RWPE2 (cell line): Measurements from ENCODE around the gene ESRRA.
A peak's percentile ranks its signal among the peaks of the same experiment; 100 is the strongest.

ENCODE experiments used
- ATAC-seq: fragments of 200-7000 bp; cut with Tn5 transposase; 3 replicates; pipeline ENCODE4 v1.9.1; 2021; ENCODE audit warnings: low read depth
- DNase-seq: peaks from one replicate; pipeline ENCODE4 v3.0.0-alpha.2; 2020; ENCODE audit warnings: low spot score
- H3K27ac ChIP-seq: fragments of 450-650 bp; 2 replicates; pipeline ENCODE4 v1.5.1; 2017; ENCODE audit warnings: mild to moderate bottlenecking; ENCODE audit not compliant: poor library complexity, severe bottlenecking
- H3K27me3 ChIP-seq: fragments of 250-450 bp; sonication (Bioruptor Pico); 2 replicates; pipeline ENCODE4 v1.5.1; 2021; ENCODE audit warnings: mild to moderate bottlenecking, moderate library complexity; ENCODE audit not compliant: insufficient read depth, poor library complexity, severe bottlenecking
- H3K36me3 ChIP-seq: fragments of 250-450 bp; sonication (Bioruptor Pico); 2 replicates; pipeline ENCODE4 v1.5.1; 2020; ENCODE audit warnings: low read depth, mild to moderate bottlenecking, moderate library complexity
- H3K4me1 ChIP-seq: fragments of 250-450 bp; sonication (Bioruptor Pico); 2 replicates; pipeline ENCODE4 v1.5.1; 2021; ENCODE audit warnings: mild to moderate bottlenecking, moderate library complexity; ENCODE audit not compliant: insufficient read depth, poor library complexity, severe bottlenecking
- H3K4me3 ChIP-seq: fragments of 250-450 bp; sonication (Bioruptor Pico); 2 replicates; pipeline ENCODE4 v1.5.1; 2021; ENCODE audit warnings: mild to moderate bottlenecking, moderate library complexity; ENCODE audit not compliant: severe bottlenecking
- H3K9me3 ChIP-seq: fragments of 250-450 bp; sonication (Bioruptor Pico); 2 replicates; pipeline ENCODE4 v1.5.1; 2021; ENCODE audit warnings: mild to moderate bottlenecking, moderate library complexity; ENCODE audit not compliant: severe bottlenecking
- CTCF ChIP-seq: fragments of 450-650 bp; IDR thresholded peaks from one replicate; pipeline ENCODE4 v1.5.1; 2017; ENCODE audit warnings: mild to moderate bottlenecking, moderate library complexity; ENCODE audit not compliant: poor library complexity, severe bottlenecking

Gene ESRRA

GRCh38 chr11:64285885-64286800, 19.2 kb upstream of the ESRRA start:
- ATAC-seq (peak; percentile 11; the same call in 1 of the 3 replicates), DNase-seq (no peak)
- peak; percentile 4 for TF ChIP-seq CTCF
- Histone ChIP-seq H3K27ac (peak overlapping the region; percentile 88), H3K4me1 (no peaks in the 10 kb centered on the region), H3K4me3 (peak overlapping the region; percentile 65), H3K27me3 (peaks cover 5% of the 10 kb centered on the region), H3K9me3 (no peaks in the 10 kb centered on the region), H3K36me3 (peaks cover 20% of the 10 kb centered on the region)

DNA sequence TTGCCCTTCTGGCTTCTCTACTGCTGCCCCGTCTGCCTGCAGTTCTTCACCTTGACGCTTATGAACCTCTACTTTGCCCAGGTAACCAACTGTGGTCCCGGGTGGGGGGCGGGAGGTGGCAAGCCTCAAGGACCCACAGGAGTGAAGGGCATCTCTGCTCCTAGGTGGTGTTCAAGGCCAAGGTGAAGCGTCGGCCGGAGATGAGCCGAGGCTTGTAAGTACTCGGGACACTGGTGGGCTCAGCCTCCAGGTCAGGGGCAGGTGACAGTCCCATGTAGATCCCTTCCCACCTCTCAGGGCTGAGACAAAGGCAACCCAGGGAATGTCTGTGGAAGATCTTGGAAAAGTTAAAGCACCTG, 18.5 kb upstream of the ESRRA start:
- Histone ChIP-seq H3K27me3 (peaks cover 9% of the 10 kb centered on the region), H3K27ac (no peak overlapping the region), H3K4me1 (no peaks in the 10 kb centered on the region), H3K36me3 (peaks cover 14% of the 10 kb centered on the region), H3K4me3 (no peak overlapping the region), H3K9me3 (no peaks in the 10 kb centered on the region)
- DNase-seq (no peak), ATAC-seq (no peak)
- TF ChIP-seq CTCF = no peak

DNA sequence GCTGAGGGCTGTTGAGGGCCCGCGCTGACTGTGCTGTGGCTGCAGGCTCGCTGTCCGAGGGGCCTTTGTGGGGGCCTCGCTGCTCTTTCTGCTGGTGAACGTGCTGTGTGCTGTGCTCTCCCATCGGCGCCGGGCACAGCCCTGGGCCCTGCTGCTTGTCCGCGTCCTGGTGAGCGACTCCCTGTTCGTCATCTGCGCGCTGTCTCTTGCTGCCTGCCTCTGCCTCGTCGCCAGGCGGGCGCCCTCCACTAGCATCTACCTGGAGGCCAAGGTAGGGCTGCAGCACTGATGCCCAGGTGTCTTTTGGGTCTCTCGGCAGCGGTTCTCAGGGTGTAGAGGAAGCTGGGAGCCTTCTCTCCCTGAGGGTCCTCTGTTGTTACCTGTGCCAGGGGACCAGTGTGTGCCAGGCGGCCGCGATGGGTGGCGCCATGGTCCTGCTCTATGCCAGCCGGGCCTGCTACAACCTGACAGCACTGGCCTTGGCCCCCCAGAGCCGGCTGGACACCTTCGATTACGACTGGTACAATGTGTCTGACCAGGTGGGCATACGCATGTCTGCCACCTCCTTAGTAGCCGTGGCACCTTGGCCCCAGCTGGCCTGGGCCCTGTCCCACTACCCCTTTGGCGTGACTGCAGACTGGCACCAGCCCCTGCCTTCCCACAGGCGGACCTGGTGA, 17.5 kb upstream of the ESRRA start:
- ATAC-seq (no peak), DNase-seq (peak; percentile 62)
- no peaks in the 10 kb centered on the region for H3K4me1 ChIP-seq
- no peak overlapping the region for H3K27ac ChIP-seq
- H3K27me3 ChIP-seq = peaks cover 19% of the 10 kb centered on the region
- H3K36me3 ChIP-seq = peaks cover 6% of the 10 kb centered on the region; the same call in 1 of the 2 replicates
- no peaks in the 10 kb centered on the region for H3K9me3 ChIP-seq
- TF ChIP-seq CTCF = no peak
- H3K4me3 ChIP-seq = no peak overlapping the region

- Histone ChIP-seq H3K36me3 (peaks cover 1% of the 10 kb centered on the region; the same call in 1 of the 2 replicates), H3K9me3 (no peaks in the 10 kb centered on the region), H3K27ac (no peak overlapping the region), H3K4me1 (no peaks in the 10 kb centered on the region), H3K27me3 (peaks cover 25% of the 10 kb centered on the region), H3K4me3 (no peak overlapping the region)
- ATAC-seq (no peak), DNase-seq (no peak)
- no peak for TF ChIP-seq CTCF
Measured at GRCh38 chr11:64288353-64288750, 17.0 kb upstream of the ESRRA start.
